ENCODE data around the gene CEP128. TPM values are rescaled to one million over a fixed set of nuclear protein-coding genes. Genes with fewer than 3 reads are reported as not detected.

CEP128 gene
- total RNA-seq, 4 donors from 2014 or later = 3.5 to 12.9 (median 9.7) TPM

GRCh38 chr14:80606347-80606772, 335.2 kb downstream of the CEP128 start:
- no peaks in the 10 kb centered on the region for H3K27me3 ChIP-seq
- no peak for DNase-seq (ENCODE audit: extremely low spot score)
- intact Hi-C loops (cut with DNase I) = no loop called here
- TF ChIP-seq CTCF (IDR thresholded peaks at IDR 0.05) (no peak), POLR2AphosphoS5 (IDR thresholded peaks at IDR 0.05) (peak in 1 of 2 donors; percentile 44), EP300 (IDR thresholded peaks at IDR 0.05) (peak; percentile 59)
- H3K9me3 ChIP-seq = no peaks in the 10 kb centered on the region
- H3K27ac ChIP-seq (replicated peaks in 1 of 4) = peak overlapping the region; percentile 34 to 65 (median 44)
- H3K4me3 ChIP-seq = no peak overlapping the region
- H3K4me1 ChIP-seq = peaks cover 0 to 36% (median 32%) of the 10 kb centered on the region in 4 donors
- H3K36me3 ChIP-seq = no peaks in the 10 kb centered on the region

GRCh38 chr14:80605536-80605935, 336.0 kb downstream of the CEP128 start:
- Histone ChIP-seq H3K4me3 (no peak overlapping the region), H3K36me3 (no peaks in the 10 kb centered on the region), H3K27ac (replicated peaks in 1 of 4) (peak overlapping the region; percentile 11 to 65 (median 42)), H3K4me1 (peaks cover 0 to 36% (median 32%) of the 10 kb centered on the region in 4 donors), H3K9me3 (no peaks in the 10 kb centered on the region), H3K27me3 (no peaks in the 10 kb centered on the region)
- no peak for TF ChIP-seq EP300 (IDR thresholded peaks at IDR 0.05)
- TF ChIP-seq POLR2A (IDR thresholded peaks at IDR 0.05; ENCODE audit: low read depth) = no peak
- no peak for DNase-seq (ENCODE audit: extremely low spot score)
- intact Hi-C loops (cut with DNase I) = no loop called here

- intact Hi-C loops (cut with DNase I) = no loop called here
- Histone ChIP-seq H3K27me3 (no peaks in the 10 kb centered on the region), H3K9me3 (no peaks in the 10 kb centered on the region), H3K4me3 (no peak overlapping the region), H3K4me1 (peaks cover 0 to 27% (median 23%) of the 10 kb centered on the region in 4 donors), H3K27ac (replicated peaks in 1 of 4) (no peak overlapping the region), H3K36me3 (no peaks in the 10 kb centered on the region)
- no peak for DNase-seq (ENCODE audit: extremely low spot score)
- 81% methylated on average over 1 of the region's 1 CpG for WGBS
- TF ChIP-seq EP300 (IDR thresholded peaks at IDR 0.05) (no peak), POLR2A (IDR thresholded peaks at IDR 0.05; ENCODE audit: low read depth) (no peak), POLR2AphosphoS5 (IDR thresholded peaks at IDR 0.05) (no peak), CTCF (IDR thresholded peaks at IDR 0.05) (no peak)
These were observed 338.6 kb downstream of the CEP128 start for GRCh38 chr14:80602946-80603345.

- Histone ChIP-seq H3K4me3 (no peak overlapping the region), H3K27me3 (no peaks in the 10 kb centered on the region), H3K36me3 (no peaks in the 10 kb centered on the region), H3K4me1 (peaks cover 0 to 14% (median 10%) of the 10 kb centered on the region in 4 donors), H3K9me3 (peaks cover 0 to 10% (median 2%) of the 10 kb centered on the region in 4 donors), H3K27ac (replicated peaks in 1 of 4) (no peak overlapping the region)
- TF ChIP-seq POLR2A (IDR thresholded peaks at IDR 0.05; ENCODE audit: low read depth) (no peak), EP300 (IDR thresholded peaks at IDR 0.05) (no peak), POLR2AphosphoS5 (IDR thresholded peaks at IDR 0.05) (no peak), CTCF (IDR thresholded peaks at IDR 0.05) (peak; percentile 5 to 48 (median 29))
- intact Hi-C loops (cut with DNase I) = no loop called here
- no peak for DNase-seq (ENCODE audit: extremely low spot score)
- 80% methylated on average over 3 of the region's 3 CpGs for WGBS
These were observed 354.3 kb downstream of the CEP128 start for GRCh38 chr14:80587096-80587724.

- H3K27ac ChIP-seq (replicated peaks in 1 of 4) = no peak overlapping the region
- no peaks in the 10 kb centered on the region for H3K27me3 ChIP-seq
- peaks cover 0 to 14% (median 10%) of the 10 kb centered on the region in 4 donors for H3K4me1 ChIP-seq
- H3K36me3 ChIP-seq = no peaks in the 10 kb centered on the region
- DNase-seq (ENCODE audit: extremely low spot score) = no peak
- no peak overlapping the region for H3K4me3 ChIP-seq
- TF ChIP-seq CTCF (IDR thresholded peaks at IDR 0.05) = no peak
- TF ChIP-seq POLR2AphosphoS5 (IDR thresholded peaks at IDR 0.05) = no peak
- TF ChIP-seq POLR2A (IDR thresholded peaks at IDR 0.05; ENCODE audit: low read depth) = no peak
- no peak for TF ChIP-seq EP300 (IDR thresholded peaks at IDR 0.05)
- peaks cover 0 to 10% (median 2%) of the 10 kb centered on the region in 4 donors for H3K9me3 ChIP-seq
- 100% methylated on average over 1 of the region's 1 CpG for WGBS
- intact Hi-C loops (cut with DNase I) = no loop called here
These were observed 355.4 kb downstream of the CEP128 start for GRCh38 chr14:80586131-80586530.
